ENCODE results near the gene MATN1.

MATN1 gene

DNA sequence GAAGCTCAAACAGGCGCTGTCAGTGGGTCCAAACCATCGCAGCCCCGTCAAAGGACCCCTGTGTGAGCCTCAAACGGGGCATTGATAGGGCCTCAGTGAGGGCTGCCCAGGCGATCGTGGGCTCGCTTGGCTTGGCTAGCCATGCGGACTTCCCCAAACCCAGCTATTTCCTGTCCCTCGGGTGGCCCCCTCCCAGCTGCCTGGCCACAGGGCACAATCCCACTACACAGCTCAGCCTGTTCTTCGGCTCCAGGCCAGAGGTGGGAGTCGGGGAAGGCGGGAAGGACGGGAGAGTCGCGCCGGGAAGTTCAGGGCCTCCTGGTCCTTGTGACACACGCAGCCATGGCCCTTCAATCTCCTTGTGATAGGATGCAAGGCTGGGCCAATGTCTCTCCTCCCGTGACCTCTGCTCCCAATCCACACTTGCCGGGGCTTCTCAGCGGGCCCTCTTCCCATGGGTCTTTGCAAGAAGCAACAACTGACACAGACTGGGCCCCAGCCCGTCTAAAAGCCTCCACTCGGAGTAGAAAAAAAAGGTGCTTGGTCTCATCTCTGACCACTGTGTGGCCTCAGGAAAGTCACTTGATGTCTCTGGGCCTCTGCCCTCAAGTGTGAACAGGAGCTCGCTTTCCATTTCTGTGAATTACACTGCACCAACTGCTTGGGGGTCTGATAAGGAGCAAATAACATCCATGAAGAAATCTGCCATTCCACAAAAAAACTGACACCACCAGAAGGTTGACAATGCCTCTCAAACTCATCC, 7.1 kb upstream of the MATN1 start:
- DNase-seq, result no peak

DNA sequence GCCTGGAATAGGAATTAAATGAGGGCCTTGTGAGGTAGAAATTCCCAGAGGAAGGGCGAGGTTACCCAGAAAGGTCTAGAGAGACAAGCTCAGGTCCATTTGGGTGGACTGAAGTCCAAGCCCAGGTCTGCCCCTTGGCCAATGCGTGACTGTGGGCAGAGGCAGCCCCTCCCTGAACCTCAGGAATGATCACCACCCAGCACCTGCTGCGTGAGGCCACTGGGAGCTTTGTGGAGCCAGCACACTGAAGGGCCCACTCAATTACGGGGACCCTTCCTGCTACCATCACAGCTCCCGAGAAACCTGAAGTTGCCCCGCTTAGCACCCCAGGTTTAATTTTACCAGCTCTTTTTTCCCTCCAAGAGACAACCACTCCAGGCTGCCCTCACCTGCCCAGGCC, 6.5 kb upstream of the MATN1 start:
- DNase-seq, result no peak

DNA sequence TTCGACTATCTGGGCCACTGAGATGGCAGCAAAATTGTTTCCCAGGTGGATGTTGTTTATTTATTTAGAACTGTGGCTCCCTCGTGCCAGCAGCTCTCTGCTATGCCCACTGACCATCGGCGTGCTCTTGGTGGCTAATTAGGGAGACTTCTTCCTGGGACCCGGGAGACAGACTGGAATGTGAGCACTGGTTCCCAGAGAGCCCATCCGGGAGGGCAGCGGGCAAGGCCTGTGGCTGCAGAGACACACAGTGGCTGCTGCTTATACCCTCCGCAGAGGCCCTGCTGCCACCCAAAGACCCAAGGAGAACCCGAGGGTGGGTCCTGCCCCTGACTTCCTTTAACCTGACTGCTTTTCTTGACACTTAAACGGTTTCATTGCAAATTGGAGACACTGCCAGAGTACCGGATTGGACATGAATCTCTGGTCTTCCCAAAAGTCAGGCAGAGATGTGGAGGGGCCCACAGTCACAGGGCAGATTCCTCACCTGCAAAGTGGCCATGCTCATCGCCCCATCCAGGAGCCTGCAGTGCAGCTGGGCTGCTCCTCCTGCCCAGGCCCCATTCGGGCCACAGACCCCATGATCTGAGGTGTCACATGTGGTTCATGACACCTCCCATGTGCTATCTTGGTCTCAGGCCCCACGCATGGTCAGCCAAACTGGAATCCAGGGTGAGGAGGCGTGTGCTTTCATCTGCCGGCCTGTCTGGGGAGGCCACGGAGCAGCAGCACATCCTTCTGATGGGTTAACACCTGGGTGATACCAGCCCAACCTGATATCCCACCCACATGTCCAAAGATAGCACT, 5.7 kb upstream of the MATN1 start:
- DNase-seq, result no peak

DNA sequence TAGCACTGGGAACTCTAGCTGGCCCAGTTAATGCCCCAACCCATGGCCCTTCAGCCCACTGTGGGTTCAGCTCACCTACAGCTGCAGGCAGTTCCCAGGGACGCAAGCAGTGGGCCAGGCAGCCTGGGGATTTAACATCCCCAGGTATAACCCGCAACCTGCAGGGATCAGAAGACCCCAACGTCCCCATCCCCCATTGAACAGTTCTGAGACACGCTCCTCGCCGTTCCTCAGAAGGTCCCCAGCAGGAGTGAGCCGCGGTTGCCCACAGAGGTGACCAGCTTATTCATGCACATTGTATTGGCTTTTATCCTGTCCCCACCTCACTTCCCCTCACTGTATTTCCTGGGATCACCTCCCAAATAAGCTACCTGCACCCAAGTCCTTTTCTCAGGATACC, 5.0 kb upstream of the MATN1 start:
- no peak for DNase-seq

DNA sequence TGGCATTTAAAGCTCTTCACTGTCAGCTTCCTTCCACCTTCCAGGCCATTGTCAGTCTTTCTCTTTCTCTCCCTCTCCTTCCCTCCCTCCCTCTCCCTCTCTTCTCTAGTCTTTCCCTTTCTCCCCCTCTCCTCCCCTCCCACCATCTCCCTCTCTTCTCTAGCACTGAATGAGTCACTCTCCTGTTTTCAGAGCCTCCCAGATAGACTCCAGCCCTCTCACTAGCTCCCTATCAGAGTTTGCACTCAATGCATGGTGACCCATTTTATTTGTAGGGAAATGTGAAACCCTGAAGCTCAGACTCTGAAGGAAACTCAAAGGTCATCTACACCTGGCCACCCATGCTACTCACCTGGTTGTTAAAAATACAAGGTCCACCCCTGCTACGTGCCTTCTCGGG, 4.4 kb upstream of the MATN1 start:
- DNase-seq, result no peak

DNA sequence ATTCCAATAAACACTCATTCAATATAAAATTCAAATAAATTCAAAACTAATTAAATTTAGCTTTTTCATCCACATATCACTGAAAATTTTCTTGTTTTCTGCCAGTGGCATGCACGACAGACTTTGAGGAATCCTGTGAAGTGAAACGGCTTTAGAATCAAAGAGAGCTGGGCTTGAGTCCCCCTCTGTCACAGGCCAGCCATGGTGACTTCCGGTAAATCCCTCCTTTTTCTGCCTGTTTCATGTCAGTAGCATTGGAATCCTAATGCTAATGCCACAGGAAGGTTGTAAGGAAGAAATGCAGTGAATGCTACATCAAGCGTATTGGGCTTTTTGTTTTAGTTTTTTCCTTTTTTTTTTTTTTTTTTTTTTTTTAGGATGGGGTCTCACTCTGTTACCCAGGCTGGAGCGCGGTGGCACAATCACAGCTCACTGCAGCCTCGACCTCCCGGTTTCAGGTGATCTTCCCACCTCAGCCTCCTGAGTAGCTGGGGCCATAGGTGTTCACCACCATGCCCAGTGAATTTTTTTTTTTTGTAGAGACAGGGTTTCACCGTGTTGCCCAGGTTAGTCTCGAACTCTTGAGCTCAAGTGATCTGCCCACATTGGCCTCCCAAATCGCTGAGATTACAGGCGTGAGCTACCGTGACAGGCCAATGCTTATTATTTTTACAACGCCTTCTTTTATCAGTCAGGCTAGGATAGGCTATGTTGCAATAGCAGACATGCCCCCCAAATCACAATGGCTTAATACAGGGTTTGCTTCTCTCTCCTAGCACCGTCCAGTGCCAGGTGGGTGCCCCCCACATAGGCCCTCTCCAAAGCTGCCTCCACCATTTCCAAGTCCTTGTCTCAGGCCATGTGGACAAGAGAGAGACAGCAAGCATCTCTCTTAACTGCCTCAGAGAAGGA, 3.6 kb upstream of the MATN1 start:
- no peak for DNase-seq

DNA sequence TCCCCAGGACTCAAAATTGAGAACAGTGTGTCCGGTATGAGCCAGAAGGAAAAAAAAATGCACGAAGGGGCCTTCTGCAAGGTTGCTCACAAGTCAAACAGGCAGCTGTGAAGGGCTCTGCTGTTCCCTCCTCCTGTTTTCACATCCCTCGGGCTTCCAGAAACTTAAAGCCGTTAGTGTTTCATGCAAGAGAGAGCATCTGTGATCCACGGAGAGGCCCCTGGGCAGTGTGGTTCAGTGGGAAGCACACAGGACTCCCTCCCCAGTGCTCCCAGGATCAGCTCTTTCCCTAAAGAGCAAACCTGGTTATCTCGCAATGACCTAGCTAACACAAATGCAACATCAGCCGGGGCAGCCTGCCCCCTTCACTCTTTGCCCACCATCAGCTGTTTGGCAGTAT, 2.9 kb upstream of the MATN1 start:
- no peak for DNase-seq

DNA sequence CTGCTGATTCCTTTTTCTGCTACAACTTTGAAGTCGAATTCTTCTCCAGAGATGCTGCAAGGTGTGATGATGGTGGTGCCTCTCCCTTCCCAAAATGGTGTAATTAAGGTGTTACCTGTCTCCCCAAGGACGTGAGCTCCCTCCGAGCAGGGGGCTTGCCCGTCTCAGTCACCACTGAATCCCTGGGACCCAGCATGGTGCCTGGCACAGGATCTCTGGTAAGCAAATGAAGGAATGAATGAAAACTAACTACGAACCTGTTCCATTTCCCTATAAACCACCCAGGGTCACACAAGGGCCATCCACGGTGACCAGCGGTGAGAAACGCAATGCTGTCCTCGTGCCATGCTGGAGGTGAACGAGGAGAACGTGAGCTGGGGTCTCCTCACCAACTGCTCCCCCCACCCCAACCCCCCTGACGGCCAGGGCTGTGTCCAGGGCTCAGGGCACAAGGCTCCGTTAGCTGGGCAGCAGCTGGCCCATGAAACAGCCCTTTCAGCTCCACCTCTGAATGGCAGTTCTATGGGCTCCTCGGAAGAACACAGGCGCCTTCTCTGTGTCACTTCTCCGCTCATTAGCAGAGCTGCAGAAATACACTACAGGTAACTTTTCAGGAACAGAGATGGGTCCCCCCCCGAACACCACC, 2.2 kb upstream of the MATN1 start:
- no peak for DNase-seq

DNA sequence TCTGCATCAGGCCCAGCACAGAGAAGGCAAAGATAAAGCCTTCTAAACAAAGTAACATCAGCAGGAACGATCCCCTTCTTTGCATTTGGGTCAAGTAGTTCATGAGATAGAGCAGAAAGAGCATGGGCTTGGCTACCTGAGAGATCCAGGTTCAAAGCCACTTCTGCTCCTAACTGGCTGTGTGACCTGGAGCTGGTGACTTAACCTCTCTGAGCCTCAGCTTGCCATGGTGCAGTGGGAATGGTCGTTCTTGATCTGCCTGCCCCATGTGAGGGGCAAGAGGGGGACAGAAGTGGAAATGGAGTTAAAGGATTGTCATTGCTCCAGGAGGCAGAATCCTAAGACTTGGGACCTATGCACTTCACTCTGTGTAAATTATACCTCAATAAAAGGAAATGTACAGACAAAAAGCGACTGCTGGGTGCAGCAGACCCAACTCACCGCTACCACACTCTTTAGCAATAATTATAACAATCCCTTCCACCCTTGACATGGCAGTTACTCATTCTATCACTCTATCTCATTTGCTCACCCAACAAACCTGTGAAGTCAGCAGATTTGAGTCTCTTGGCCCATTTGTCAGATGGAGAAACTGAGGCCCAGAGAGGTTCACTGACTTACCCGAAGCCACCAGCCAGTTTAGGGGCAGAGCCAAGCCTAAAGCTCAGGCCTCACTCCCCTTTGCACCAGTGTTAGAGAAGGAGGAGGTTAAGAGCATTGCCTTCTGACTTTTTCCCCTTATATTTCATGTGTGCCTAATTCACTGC, 1.5 kb upstream of the MATN1 start:
- DNase-seq, result no peak

DNA sequence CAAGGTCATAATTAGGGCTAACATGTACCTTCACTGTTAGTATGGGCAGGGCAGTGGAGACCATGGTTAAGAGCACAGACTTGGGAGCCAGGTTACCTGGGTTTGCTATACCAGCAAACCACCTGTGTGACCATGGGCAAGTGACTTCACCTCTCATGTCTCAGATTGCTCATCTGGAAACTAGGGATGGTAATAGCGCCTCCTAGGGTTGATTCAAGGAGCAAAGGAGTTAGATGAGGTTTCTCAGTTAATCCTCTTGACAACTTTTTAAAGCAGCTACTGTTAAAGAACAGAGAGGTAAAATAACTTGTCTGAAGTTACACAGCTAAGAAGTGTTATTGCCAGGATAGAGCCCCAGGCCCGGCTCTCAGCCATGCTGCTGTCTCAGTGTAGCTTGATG, 790 bp upstream of the MATN1 start:
- DNase-seq, result no peak

DNA sequence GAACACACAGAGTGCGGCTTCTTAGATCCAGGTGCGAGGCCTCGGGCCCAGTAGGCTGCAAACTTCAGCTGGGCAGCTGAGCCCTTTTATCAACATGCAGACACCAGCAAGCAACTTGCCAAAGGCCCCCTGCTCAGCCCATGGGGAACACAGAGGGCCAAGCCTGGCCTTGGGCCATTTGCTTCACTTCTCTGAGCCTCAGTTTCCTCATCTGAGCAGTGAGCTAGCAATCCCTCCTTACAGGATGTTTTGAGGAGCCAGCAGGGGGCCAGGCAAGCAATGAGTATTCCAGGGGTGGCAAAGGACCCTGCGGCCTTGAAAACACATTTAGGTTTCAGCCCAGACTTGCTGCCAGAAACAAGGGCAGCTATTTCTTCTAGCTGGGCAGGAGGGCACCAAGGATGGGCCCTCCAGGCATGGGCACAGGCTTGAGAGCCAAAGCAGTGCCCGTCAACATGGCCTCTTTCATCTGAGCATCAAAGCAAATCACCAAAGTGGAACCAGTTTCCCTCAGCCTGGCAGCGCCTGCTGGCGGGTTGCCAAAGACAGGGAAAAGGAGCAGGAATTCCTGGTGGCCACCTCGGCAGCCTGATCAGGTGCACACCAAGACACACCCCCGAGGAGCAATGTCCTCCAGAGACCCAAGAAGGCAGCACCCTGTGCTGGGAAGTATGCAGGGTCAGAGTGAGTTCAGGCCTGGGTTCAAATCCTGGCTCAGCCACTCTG, 1.4 kb downstream of the MATN1 start:
- DNase-seq, result no peak

DNA sequence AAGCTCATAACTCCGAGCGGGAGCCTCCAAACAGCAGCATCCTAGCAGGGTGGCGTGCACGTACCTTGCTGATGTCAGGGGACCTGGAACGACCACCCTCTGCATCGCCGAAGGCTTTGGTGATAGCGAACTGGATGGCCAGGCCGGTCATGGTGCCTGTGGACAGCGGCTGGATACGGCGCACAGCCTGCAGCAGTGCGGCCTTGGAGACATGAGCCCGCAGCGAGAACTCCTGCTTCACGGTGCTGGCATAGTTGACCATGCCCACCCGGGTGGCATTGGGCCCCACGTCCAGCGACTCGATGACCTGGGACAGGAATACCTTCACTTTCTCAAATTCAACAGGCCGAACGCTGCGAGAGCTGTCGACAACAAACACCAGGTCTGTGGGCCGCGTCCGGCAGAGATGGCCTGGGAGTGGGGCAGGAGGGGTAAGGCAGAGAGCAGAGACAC, 2.0 kb downstream of the MATN1 start:
- DNase-seq, result no peak

DNA sequence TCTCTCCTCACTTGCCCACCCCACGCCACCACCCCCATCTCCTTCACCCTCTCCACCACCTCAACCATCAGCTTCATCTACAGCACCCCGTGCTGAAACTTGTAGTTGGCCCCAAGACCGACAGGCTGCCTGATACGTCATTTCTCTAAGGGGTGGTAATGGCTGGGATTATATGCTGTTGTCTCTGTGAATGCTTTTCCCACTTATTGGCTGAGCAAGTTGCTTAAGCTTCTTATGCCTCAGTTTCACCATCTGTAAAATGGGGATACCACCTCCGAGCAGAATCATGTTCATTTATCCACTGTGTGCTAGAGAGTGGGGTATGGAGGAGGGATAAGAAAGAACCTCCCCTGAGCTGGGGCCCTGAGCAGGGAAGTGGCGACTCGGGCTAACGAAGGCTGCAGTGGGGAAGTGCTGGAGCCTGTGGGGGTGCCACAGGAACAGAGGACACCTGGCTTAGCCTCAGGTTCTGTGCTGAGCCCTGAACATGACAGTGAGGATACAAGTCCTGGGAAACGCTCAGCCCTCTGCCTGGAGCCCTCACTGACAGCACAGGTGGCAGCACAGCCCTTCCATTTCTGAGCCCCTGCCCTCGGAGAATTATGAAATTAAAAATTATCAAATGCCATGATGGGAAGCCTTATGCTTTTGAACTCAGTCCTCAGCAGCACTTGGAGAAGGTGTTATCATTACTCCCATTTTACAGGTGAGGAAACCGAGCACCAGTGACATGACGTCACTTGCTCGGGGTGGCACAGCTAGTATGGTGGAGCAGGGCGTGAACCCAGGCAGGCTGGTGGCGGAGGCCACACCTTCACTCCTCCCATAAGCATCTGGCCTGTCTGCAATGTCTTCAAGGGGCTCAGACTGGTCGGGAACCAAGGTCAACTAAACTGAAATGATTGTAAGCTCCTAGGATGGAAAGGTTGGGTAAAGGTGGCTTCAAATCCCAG, 2.8 kb downstream of the MATN1 start:
- DNase-seq, result no peak

DNA sequence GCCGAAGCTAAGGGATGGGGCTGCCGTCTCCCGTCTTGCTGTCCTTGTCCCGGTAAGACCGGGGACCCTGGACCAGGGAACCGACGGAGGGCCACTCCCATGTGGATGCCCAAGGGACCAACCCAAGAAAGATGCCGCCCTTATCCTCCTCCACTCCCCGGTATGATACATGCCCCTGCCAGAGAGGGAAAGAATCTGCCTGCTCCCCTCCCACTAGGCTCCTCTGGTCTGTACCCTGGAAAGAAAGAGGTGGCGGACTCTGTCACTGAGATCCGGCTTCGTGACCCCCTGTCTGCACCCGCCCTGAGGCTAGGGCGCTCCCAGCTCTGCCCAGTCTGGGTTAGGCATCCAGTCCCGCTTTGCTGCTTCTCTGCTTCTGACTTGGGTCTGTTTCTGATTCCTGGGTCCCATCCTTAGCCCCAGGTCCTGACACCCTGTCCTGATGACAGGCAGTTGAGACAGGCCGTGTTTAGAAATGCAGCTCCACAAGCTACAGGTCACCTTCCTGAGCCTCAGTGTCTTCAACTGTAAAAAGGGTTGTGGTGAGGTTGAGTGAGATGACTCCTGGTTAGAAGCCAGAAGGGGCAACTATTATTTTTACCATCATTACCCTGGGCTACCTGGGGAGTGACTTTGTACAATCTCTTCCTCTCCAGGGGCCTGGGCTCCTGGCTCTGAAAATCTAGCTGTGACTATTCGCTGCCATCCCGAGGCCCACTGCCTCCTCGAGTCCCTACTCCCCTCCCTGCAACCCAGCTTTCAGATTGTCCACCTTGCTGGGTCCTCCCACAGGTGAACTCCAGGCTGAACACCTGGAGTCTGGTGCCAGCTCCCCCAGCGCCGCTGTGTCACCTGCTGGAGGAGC, 3.7 kb downstream of the MATN1 start:
- DNase-seq, result no peak

DNA sequence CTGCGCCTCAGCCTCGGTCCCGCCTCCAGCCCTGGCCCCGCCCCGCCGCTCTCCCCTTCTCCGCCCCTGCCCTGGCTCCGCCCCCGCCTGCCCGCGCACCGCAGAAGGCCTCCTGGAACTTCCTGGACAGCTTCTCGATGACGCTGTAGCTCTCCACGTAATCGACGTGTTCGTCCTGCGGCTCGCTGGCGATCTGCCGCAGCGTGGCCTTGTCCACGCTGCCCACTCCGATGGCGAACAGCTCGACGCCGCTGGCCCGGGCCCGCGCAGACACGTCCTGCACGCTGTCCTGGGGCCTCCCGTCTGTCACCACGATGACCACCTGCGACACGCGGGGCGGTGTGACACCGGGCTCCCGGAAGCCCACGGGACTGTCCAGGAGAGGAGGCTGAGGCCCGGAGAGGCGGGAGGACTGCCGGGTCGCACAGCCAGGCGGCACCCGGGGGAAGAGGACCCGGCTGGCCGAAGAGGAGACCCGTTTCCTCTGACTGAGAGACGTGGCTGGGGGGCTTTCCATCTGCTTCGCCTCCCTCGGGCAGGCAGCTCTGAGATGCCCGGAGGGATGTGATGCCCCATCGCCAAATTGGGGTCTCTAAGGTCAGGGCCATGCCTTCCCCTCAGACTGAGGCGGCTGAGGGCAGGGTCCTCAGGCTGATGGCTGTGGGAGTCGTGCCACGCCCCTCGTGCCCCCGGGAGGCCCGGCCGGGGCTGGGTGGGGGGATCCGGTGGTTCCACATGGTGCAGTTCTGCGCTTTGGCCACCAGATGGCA, 4.6 kb downstream of the MATN1 start:
- no peak for DNase-seq

DNA sequence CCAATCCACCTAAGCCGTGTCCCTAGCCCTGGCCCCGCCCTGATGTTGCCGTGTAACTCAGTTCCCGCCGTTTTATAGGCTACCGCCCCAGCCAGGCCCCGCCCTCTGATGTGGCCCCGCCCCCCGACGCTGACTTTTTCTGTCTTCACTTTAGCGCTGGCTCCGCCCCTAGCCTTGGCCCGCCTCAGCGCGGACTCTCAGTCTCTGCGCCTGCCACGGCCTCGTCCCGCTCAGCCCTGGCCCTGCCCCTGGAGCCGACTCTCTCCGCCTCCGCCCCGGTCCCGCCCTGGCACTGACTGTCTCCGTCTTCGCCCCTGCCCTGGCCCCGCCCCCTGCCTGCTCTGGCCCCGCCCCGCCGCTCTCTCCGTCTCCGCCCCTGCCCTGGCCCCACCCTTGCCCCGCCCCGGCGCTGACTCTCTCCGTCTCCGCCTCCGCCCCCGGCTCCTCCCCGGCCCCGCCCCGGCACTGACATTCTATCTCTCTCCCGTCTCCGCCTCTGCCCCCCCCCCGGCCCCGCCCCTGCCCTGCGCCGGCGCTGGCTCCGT, 5.2 kb downstream of the MATN1 start:
- DNase-seq, result peak; percentile 98

DNA sequence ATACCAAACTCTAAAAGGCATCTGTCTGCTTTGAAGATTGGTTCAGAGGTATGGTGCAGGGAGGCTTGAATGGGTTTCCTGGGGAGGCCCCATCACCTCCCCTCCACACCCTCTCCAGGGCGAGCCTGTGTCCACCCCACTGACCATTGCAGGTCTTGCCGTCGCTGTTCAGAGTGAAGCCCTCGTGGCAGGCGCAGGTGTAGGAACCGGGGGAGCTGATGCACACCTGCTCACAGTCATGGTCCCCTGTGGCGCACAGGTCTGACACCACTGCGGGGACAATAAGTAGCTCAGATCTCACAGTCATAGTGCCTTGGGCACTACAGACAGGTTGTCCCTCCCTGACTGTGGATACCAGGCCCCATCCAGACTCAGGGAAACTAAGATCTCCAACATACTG, 6.7 kb downstream of the MATN1 start:
- DNase-seq, result no peak

DNA sequence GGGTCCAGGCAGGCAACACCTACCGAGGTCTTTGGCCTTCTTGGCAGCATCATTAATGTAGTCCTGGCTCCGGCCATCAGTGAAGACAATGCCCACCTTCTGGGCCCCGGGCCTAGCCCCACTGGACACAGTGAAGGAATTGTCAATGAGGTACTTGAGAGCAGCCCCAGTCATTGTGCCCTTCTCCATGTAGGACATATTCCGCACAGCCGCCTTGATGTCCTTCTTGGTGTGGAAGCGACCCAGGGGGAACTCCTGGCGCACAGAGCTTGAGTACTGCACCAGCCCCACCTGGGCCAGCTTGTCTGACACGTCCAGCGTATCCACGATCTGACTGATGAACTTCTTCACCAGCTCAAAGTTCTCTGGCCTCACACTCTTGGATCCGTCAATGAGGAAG, 7.5 kb downstream of the MATN1 start:
- DNase-seq, result no peak
